ENCODE data around the gene SLC15A1. TPM values are rescaled to one million over a fixed set of nuclear protein-coding genes. Genes with fewer than 3 reads are reported as not detected.
A peak's percentile ranks its signal among the peaks of the same experiment; 100 is the strongest.

SLC15A1 gene
- total and polyA plus RNA-seq, 5 experiments from 2014 or later: not detected

GRCh38 chr13:98779695-98780094 is 27.2 kb upstream of the SLC15A1 start:
- Mint-ChIP-seq H3K27ac (no peak overlapping the region), H3K9me3 (peaks cover 0 to 2% (median 0%) of the 10 kb centered on the region in 9 donors), H3K36me3 (no peaks in the 10 kb centered on the region), H3K4me3 (no peak overlapping the region), H3K27me3 (peaks cover 18 to 37% (median 21%) of the 10 kb centered on the region in 5 donors), H3K4me1 (no peaks in the 10 kb centered on the region)
- DNase-seq (no peak), ATAC-seq (no peak)
- POLR2A ChIA-PET: no interaction called here

GRCh38 chr13:98778749-98779148 is 26.3 kb upstream of the SLC15A1 start:
- ATAC-seq (no peak), DNase-seq (no peak)
- Mint-ChIP-seq H3K4me1 (no peaks in the 10 kb centered on the region), H3K27ac (no peak overlapping the region), H3K36me3 (no peaks in the 10 kb centered on the region), H3K27me3 (peaks cover 18 to 37% (median 21%) of the 10 kb centered on the region in 5 donors), H3K9me3 (peaks cover 0 to 2% (median 0%) of the 10 kb centered on the region in 9 donors), H3K4me3 (no peak overlapping the region)
- POLR2A ChIA-PET: no interaction called here

DNA sequence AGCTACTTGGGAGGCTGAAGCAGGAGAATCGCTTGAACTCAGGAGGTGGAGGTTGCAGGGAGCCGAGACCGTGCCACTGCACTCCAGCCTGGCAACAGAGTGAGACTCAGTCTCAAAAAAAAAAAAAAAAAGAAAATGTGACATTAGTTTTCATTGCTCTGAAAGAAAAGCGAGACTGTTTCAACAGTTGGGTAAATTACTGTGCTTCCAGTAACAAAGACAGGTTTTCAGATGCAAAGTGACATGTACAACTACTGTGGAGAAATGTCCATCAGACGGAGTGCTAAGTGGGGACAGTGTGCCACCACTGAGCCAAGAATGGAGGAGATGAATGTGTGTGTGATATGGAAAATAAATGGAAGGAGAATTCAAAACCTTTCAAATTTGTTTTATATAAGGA is 24.2 kb upstream of the SLC15A1 start:
- H3K4me1 Mint-ChIP-seq: no peaks in the 10 kb centered on the region

DNA sequence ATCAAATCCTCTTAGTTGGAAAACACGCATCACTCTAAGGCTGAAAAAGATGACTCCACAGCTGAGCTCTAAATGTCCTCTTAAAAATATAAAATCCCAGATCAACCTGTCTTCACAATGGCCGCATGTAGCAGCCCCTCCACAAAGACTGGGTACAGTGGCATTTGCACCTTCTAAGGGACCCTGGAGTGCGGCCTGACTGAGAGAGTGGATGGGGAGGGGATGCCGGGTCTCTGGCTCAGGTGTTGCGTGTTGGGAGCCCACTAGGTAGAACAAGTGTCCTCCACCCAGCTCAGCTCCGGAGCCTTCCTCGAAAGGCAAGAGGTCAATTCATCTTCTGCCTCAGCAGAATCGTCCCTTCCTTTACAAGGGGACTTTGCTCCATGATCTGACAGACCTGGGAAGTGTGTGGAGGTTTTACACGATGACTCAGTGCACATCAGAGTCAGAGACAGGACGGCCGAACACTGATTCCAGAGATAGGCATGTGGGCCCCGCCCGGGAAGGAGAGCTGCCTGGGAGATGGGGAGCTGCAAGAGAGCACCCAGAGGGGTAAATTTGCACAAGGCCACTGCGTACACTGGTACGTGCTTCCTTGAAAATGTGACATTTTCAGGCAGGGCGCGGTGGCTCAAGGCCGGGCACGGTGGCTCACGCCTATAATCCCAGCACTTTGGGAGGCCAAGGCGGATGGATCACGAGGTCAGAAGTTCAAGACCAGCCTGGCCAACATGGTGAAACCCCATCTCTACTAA is 23.5 kb upstream of the SLC15A1 start:
- H3K36me3 Mint-ChIP-seq: no peaks in the 10 kb centered on the region
- POLR2A ChIA-PET: no interaction called here
- no peak for ATAC-seq

More for the DNA sequence above, 24.2 kb upstream of the SLC15A1 start:
- Mint-ChIP-seq H3K4me3 (no peak overlapping the region), H3K27me3 (peaks cover 18 to 31% (median 20%) of the 10 kb centered on the region in 5 donors), H3K27ac (no peak overlapping the region), H3K36me3 (no peaks in the 10 kb centered on the region), H3K9me3 (peaks cover 0 to 2% (median 0%) of the 10 kb centered on the region in 9 donors)
- ATAC-seq: no peak
- POLR2A ChIA-PET: no interaction called here
- no peak for DNase-seq

GRCh38 chr13:98775386-98775785 is 22.9 kb upstream of the SLC15A1 start:
- ATAC-seq (no peak), DNase-seq (no peak)
- peaks cover 0 to 12% (median 0%) of the 10 kb centered on the region in 9 donors for H3K9me3 Mint-ChIP-seq
- H3K36me3 Mint-ChIP-seq: no peaks in the 10 kb centered on the region
- H3K4me3 Mint-ChIP-seq: no peak overlapping the region
- H3K27me3 Mint-ChIP-seq: peaks cover 8 to 21% (median 12%) of the 10 kb centered on the region in 5 donors
- no peaks in the 10 kb centered on the region for H3K4me1 Mint-ChIP-seq
- H3K27ac Mint-ChIP-seq: no peak overlapping the region
- POLR2A ChIA-PET: no interaction called here

More for the DNA sequence above, 23.5 kb upstream of the SLC15A1 start:
- Mint-ChIP-seq H3K27ac (no peak overlapping the region), H3K4me3 (no peak overlapping the region), H3K4me1 (no peaks in the 10 kb centered on the region), H3K27me3 (peaks cover 11 to 25% (median 16%) of the 10 kb centered on the region in 5 donors), H3K9me3 (peaks cover 0 to 8% (median 0%) of the 10 kb centered on the region in 9 donors)
- no peak for DNase-seq

DNA sequence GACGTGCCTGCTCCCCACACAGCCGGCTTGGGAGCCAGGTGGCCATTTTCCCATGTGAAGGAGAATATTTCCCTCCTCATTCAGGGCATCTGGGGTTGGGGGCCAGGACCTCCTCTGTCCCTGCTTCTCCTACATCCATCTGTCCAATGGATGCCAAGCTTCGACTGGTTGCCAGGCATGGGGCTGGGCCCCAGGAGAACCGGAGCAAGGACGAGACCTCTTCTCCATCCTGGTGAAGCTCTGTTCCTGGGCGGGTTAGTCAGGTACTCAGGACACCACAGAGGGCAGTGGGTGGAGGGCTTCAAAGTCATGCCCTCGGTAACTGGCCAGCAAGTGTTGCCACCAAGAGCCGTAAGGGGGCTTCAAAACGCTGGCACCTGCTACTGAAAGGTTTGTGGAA is 22.3 kb upstream of the SLC15A1 start:
- DNase-seq: no peak
- Mint-ChIP-seq H3K36me3 (no peaks in the 10 kb centered on the region), H3K27me3 (peaks cover 8 to 21% (median 13%) of the 10 kb centered on the region in 5 donors), H3K4me3 (no peak overlapping the region), H3K27ac (no peak overlapping the region), H3K9me3 (peaks cover 0 to 18% (median 0%) of the 10 kb centered on the region in 9 donors), H3K4me1 (no peaks in the 10 kb centered on the region)
- POLR2A ChIA-PET: no interaction called here
- no peak for ATAC-seq

GRCh38 chr13:98773921-98774320 is 21.4 kb upstream of the SLC15A1 start:
- POLR2A ChIA-PET: no interaction called here
- ATAC-seq (no peak), DNase-seq (no peak)
- H3K27me3 Mint-ChIP-seq: peaks cover 8 to 22% (median 10%) of the 10 kb centered on the region in 5 donors
- no peaks in the 10 kb centered on the region for H3K4me1 Mint-ChIP-seq
- no peak overlapping the region for H3K27ac Mint-ChIP-seq
- peaks cover 0 to 6% (median 0%) of the 10 kb centered on the region in 3 donors for H3K36me3 Mint-ChIP-seq
- H3K4me3 Mint-ChIP-seq: no peak overlapping the region
- H3K9me3 Mint-ChIP-seq: peaks cover 0 to 26% (median 0%) of the 10 kb centered on the region in 9 donors

DNA sequence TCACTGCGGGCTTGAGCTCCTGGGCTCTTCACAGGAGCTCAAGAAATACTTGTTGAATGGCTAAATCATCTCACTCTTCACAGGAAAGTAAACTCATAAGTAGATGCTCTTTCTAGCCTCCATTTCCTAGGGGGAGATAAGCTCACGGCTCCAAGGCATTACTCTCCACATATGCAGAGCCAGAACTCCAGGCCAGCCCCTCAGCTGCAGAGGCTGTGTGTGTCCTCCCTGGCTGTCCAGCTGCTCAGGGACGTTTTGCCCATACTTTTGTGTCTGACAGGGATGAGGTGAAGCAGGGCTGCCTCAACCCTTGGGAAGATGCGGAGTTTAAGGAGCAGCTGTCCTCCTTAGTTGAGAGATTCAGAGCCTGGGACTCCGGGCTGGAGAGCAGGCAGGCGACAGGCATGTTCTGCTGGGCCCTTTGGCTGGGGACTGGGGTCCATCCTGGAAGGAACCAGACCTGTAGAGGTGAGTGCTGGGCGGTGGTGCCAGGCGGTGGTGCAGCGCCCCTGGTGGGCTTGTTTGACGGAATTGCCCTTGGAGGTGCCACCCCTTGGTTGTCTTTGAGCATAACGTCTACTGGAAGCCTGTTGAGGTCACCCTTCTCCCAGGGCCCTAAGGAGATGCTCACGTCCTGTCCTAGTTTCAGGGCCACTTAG is 20.5 kb upstream of the SLC15A1 start:
- H3K27ac Mint-ChIP-seq: no peak overlapping the region
- ATAC-seq: no peak
- H3K4me3 Mint-ChIP-seq: no peak overlapping the region
- no peak for DNase-seq
- H3K27me3 Mint-ChIP-seq: peaks cover 4 to 14% (median 5%) of the 10 kb centered on the region in 5 donors
- peaks cover 0 to 35% (median 0%) of the 10 kb centered on the region in 9 donors for H3K9me3 Mint-ChIP-seq
- H3K4me1 Mint-ChIP-seq: no peaks in the 10 kb centered on the region
- POLR2A ChIA-PET: no interaction called here
- peaks cover 0 to 6% (median 0%) of the 10 kb centered on the region in 3 donors for H3K36me3 Mint-ChIP-seq

DNA sequence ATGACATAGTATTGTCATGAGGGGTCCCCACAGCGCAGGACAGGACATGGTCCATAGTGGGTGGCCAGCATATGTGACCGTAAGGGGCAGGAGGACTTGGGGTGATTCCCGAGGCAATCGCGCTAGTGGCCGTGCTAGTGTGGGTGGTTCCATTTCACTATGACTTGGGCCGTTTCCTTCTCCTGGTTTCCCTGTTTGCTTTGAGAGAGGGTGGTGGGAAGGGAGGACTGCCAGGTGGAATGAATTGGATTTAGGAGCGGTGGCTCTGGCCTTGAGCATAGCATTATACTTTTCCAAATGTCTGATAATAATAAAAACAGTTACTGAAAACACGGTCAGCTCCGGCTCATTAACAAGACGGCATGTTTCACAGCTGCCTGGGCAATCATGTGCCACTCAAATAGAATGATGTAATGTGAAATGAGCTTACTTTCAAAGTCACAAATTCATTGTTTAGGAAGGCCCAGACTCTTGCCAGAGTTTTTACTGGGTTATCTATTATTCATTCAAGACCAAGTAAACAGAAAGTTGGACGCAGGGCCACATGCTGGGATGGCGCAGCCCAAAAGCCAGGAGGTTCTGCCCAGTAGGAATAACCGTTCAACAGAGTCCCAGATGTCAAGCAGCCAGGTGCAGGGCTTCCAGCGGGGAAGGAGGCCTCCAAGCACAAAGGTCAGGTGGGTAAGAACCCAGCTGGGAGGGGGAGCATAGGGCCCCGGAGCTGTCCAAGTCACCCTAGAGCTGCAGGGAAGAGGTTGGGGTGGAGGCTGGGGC is 19.6 kb upstream of the SLC15A1 start:
- DNase-seq (no peak), ATAC-seq (no peak)
- Mint-ChIP-seq H3K36me3 (peaks cover 0 to 6% (median 0%) of the 10 kb centered on the region in 3 donors), H3K27ac (peak overlapping the region in 1 of 10 donors; percentile 43), H3K9me3 (peaks cover 0 to 36% (median 0%) of the 10 kb centered on the region in 9 donors), H3K4me3 (no peak overlapping the region), H3K4me1 (no peaks in the 10 kb centered on the region), H3K27me3 (peaks cover 0 to 9% (median 2%) of the 10 kb centered on the region in 5 donors)
- POLR2A ChIA-PET: no interaction called here

DNA sequence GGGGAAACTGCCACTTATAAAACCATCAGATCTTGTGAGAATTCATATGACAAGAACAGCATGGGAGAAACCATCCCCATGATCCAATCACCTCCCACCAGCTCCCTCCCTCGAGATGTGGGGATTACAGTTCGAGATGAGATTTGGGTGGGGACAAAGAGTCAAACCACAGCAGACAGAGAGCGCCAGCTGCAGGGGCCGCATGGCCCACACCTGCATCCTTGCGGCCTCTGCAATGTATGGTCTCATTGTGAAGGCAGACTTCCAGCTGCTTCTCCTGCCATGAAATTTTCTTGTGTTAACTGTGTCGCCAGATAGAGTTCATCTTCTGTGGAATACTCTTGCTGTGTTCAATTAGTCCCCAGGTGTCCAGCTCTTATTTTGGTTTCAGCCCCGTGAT is 17.3 kb upstream of the SLC15A1 start:
- no peak for DNase-seq
- peaks cover 0 to 6% (median 0%) of the 10 kb centered on the region in 3 donors for H3K36me3 Mint-ChIP-seq
- ATAC-seq: no peak
- peaks cover 0 to 17% (median 5%) of the 10 kb centered on the region in 5 donors for H3K27me3 Mint-ChIP-seq
- H3K4me1 Mint-ChIP-seq: no peaks in the 10 kb centered on the region
- no peak overlapping the region for H3K4me3 Mint-ChIP-seq
- peaks cover 0 to 36% (median 0%) of the 10 kb centered on the region in 9 donors for H3K9me3 Mint-ChIP-seq
- no peak overlapping the region for H3K27ac Mint-ChIP-seq
- POLR2A ChIA-PET: no interaction called here

- Mint-ChIP-seq H3K4me1 (no peaks in the 10 kb centered on the region), H3K27me3 (peaks cover 0 to 17% (median 5%) of the 10 kb centered on the region in 5 donors), H3K4me3 (no peak overlapping the region), H3K9me3 (peaks cover 0 to 36% (median 0%) of the 10 kb centered on the region in 9 donors), H3K27ac (no peak overlapping the region), H3K36me3 (peaks cover 0 to 6% (median 0%) of the 10 kb centered on the region in 3 donors)
- ATAC-seq (no peak), DNase-seq (no peak)
- POLR2A ChIA-PET: no interaction called here
Measured at GRCh38 chr13:98768522-98768921, 16.1 kb upstream of the SLC15A1 start.

GRCh38 chr13:98766697-98767096 is 14.2 kb upstream of the SLC15A1 start:
- Mint-ChIP-seq H3K36me3 (peaks cover 0 to 6% (median 0%) of the 10 kb centered on the region in 3 donors), H3K4me1 (no peaks in the 10 kb centered on the region), H3K9me3 (peaks cover 0 to 35% (median 0%) of the 10 kb centered on the region in 9 donors), H3K27ac (no peak overlapping the region), H3K4me3 (no peak overlapping the region), H3K27me3 (peaks cover 0 to 17% (median 7%) of the 10 kb centered on the region in 5 donors)
- DNase-seq: no peak
- no peak for ATAC-seq
- POLR2A ChIA-PET: no interaction called here

Measured in naive thymus-derived CD8-positive, alpha-beta T cell (primary cell).